DMS79 treated with DMSO at 0.1 percent for 48 hours (cell line): Measurements from ENCODE around the gene POMT1.
"Not testable (repeated sequence)": the region's sequence is repeated elsewhere in the genome, so short reads cannot be mapped to it uniquely, and the experiment has no call there.

Source experiments
- DNase-seq: peaks from one replicate; lab custom pipeline; 2025; lab: John Stamatoyannopoulos, UW

Gene POMT1

GRCh38 chr9:131525643-131526565 is 23.2 kb downstream of the POMT1 start:
- DNase-seq: no peak

- no peak for DNase-seq
These were observed 25.5 kb downstream of the POMT1 start for GRCh38 chr9:131528186-131528585.

GRCh38 chr9:131528886-131529505 is 26.3 kb downstream of the POMT1 start:
- no peak for DNase-seq

GRCh38 chr9:131529597-131530545 is 27.2 kb downstream of the POMT1 start:
- DNase-seq: no peak

- DNase-seq: peak; percentile 13
These were observed 27.8 kb downstream of the POMT1 start for GRCh38 chr9:131530546-131530919.

- DNase-seq: peak; percentile 61
These were observed 28.5 kb downstream of the POMT1 start, which contains the start of gene UCK1 for GRCh38 chr9:131530920-131531832. TSS of gene UCK1 (minus strand) at chr9:131531263. CDS start at chr9:131531174, 89 bp downstream.

- DNase-seq: peak; percentile 71
These were observed 32.1 kb downstream of the POMT1 start for GRCh38 chr9:131534721-131535237.

- DNase-seq: no peak
These were observed 35.2 kb downstream of the POMT1 start for GRCh38 chr9:131537946-131538345.

- no peak for DNase-seq
These were observed 36.7 kb downstream of the POMT1 start for GRCh38 chr9:131539223-131539923.

- DNase-seq: no peak
These were observed 40.4 kb downstream of the POMT1 start for GRCh38 chr9:131543141-131543540.

GRCh38 chr9:131545003-131545785 is 42.5 kb downstream of the POMT1 start, which contains the start of gene PRRT1B:
TSS of gene PRRT1B (plus strand) at chr9:131545523. CDS start at chr9:131545616, 93 bp downstream.
- no peak for DNase-seq

- no peak for DNase-seq
These were observed 43.1 kb downstream of the POMT1 start for GRCh38 chr9:131545786-131546335.

GRCh38 chr9:131546336-131547084 is 43.8 kb downstream of the POMT1 start:
- peak; percentile 52 for DNase-seq

- not testable (repeated sequence) for DNase-seq
These were observed 46.5 kb downstream of the POMT1 start for GRCh38 chr9:131549186-131549585.

GRCh38 chr9:131550465-131550864 is 47.7 kb downstream of the POMT1 start:
- not testable (repeated sequence) for DNase-seq

- DNase-seq: no peak
These were observed 49.3 kb downstream of the POMT1 start for GRCh38 chr9:131552030-131552429.

GRCh38 chr9:131554087-131554842 is 51.5 kb downstream of the POMT1 start:
- DNase-seq: no peak
